DMS53 treated with DMSO at 0.1 percent for 48 hours (cell line): ENCODE results near the gene CMTM5.
A peak's percentile ranks its signal among the peaks of the same experiment; 100 is the strongest.
"Not testable (repeated sequence)": the region's sequence is repeated elsewhere in the genome, so short reads cannot be mapped to it uniquely, and the experiment has no call there.

Experiments used
- DNase-seq: peaks from one replicate; lab custom pipeline; 2025; ENCODE audit not compliant: unreplicated experiment; lab: John Stamatoyannopoulos, UW

The CMTM5 gene

DNA sequence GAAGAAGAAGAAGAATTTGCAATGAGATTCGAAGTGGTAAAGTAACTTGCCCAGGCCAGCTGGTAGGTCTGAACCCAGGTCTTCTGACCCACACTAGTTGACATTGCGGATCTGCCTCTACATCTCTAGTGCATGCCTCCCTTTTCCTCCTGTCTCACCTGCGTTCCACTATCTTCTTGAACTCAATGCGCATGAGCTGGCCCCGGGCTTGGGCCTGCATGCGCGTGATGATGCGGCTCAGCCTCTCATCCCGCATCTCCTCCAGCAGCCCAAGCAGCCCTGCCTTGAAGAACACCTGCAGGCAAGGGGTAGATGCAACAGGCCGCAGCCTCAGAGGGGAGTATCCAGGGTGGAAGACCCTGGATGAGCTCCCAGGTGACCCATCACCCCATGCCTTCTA, 19.3 kb downstream of the CMTM5 start:
- no peak for DNase-seq

DNA sequence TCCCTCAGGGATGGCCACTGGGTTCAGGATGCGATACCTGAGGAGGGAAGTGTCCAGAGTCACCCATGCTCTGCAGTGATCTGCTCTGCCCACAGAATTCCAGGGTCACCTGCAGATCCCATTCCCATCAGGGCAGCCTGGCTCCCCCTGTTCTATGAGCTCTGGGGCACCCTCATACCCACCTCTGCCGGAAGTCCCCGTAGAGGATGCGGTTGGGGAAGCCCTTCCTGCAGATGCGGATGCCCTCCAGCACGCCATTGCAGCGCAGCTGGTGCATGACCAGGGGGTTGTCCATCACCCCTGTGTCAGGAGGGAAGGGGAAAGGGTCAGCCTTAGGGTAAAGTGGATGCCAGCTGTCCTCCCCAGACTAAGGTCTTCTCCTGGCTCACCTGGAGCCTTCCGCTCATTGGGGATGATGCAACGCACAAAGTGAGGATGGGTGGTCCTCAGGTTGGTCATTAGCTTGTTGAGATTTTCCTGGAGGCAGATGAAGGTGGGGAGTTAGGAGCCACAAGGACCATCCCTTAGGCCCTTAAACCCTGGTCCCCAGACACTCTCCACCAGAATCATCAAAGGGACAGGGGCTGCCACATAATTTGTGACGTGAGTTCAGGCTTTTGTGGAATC, 20.0 kb downstream of the CMTM5 start:
- DNase-seq, result no peak

DNA sequence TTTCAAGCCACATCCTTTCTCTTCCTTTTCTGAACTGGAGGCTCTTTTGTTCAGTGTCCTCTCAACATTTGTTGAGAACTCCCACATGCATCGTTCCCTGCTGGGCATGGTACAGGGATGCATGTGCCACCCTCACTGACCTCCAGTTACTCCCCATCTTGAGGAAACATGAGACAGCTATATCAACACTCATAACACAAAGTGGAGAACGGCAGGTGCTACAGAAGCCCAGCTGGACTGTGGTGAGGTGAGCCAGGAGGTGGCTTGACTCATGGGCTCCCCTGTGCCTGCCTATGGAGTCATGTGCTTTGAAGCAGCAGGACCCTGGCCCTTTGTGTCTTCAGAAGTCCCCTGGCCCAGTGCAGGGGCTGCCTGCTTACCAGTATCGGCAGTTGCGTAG, 21.5 kb downstream of the CMTM5 start:
- peak; percentile 93 for DNase-seq

GRCh38 chr14:23399136-23399535, 22.3 kb downstream of the CMTM5 start:
- DNase-seq, result no peak

- no peak for DNase-seq
These were observed 22.7 kb downstream of the CMTM5 start for GRCh38 chr14:23399591-23399990.

DNA sequence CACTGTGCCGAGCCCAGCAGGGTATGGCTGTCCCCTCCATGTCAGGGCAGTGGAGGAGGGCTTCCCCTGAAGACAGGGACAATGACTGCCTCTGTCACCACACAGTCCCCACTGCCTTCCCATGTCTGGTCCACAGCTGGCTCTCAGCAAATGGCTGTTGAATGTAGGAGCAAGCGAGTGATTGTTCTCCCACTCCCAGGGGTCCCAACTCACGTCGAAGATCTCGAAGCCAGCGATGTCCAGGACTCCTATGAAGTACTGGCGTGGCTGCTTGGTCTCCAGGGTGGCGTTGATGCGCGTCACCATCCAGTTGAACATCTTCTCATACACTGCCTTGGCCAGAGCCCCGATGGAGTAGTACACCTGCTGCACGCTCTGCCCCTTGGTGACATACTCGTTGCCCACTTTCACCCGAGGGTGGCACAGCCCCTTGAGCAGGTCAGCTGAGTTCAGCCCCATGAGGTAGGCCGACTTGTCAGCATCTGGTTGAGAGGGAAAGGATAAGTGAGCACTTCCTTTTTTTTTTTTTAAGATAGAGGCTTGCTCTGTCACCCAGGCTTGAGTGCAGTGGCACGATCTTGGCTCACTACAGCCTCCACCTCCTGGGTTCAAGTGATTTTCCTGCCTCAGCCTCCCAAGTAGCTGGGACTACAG, 23.8 kb downstream of the CMTM5 start:
- DNase-seq, result not testable (repeated sequence)

- no peak for DNase-seq
These were observed 24.4 kb downstream of the CMTM5 start for GRCh38 chr14:23401291-23401690.

- no peak for DNase-seq
These were observed 25.7 kb downstream of the CMTM5 start for GRCh38 chr14:23402296-23403138.

DNA sequence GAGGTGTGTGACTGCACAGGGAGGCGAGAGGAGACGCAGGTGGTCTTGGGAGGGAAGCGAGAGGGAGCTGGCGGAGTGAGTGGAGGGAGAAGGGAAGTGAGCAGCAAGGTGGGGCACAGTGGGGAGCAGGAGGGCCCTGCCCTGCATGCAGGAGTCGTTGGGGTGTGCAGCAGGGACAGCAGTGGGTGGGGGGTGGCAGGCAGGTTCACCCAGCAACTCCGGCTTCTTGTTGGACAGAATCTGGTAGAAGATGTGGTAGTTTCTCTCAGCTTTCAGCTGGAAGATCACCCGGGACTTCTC, 26.2 kb downstream of the CMTM5 start:
- no peak for DNase-seq

GRCh38 chr14:23403908-23404307, 27.1 kb downstream of the CMTM5 start:
- no peak for DNase-seq

- no peak for DNase-seq
These were observed 27.6 kb downstream of the CMTM5 start for GRCh38 chr14:23404331-23404900.

- DNase-seq, result no peak
These were observed 28.2 kb downstream of the CMTM5 start for GRCh38 chr14:23405096-23405495.

DNA sequence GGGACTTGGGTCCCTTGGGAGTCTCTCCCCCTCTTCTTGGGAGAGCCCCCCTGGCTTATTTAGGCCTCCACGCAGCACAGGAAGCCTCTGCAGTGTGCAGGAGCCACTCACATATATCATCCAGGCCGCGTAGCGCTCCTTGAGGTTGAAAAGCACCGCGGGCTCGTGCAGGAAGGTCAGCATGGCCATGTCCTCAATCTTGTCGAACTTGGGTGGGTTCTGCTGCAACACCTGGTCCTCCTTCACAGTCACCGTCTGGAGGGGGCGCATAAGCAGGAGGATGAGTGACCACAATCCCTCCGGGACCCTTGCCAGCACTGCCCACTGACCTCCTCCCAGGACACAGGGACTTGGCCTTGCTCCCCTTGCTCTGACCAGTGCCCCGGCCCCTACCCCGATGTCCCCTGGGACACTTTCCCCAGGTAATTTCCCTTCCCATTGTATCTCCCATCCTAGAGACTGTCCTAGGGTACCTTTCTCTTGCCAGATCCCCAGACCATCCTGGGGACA, 28.7 kb downstream of the CMTM5 start:
- no peak for DNase-seq

- no peak for DNase-seq
These were observed 29.4 kb downstream of the CMTM5 start for GRCh38 chr14:23406244-23406643.

- no peak for DNase-seq
These were observed 30.0 kb downstream of the CMTM5 start for GRCh38 chr14:23406725-23407355.

DNA sequence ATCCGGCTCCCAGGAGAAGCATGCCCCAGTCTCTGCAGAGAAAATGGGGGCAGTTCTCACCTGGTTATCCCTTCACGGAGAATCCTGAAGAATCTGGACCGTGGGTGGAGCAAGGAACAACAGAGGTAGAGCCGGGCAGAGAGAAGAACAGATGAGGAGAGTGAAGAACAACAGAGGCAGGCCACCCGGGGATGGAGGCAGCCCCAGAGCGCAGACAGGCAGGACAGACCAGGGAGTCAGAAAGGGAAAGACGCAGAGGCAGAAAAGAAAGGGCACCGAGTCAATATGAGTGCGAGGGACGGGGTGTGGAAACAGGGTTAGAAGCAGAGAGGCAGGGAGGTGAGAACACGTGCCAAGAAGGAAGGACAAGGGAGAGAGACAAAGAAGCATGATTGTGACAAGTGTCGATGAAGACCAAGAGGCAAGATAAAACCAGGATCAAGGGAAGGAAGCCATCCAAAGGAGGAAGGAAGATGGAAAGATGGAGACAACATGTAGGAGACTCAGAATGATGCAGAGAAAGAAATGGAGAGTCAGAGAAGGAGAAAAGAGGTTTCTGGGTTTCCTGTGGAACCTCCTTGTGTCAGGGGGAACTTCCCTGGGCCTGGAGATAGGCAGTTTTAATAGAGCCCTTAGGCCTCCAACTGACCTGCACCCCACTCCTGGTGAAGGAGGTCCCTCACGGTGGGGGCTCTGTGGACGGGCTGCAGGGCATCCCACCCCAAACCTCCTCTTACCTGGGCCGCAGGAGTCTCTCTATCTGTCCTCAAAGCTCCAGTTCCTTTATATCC, 30.9 kb downstream of the CMTM5 start, which contains the start of gene MYH6:
MYH6 (minus strand) TSS at position 758 of the 791 bp plus-strand sequence. CDS start 1,050 bp downstream, outside the sequence.
- no peak for DNase-seq

DNA sequence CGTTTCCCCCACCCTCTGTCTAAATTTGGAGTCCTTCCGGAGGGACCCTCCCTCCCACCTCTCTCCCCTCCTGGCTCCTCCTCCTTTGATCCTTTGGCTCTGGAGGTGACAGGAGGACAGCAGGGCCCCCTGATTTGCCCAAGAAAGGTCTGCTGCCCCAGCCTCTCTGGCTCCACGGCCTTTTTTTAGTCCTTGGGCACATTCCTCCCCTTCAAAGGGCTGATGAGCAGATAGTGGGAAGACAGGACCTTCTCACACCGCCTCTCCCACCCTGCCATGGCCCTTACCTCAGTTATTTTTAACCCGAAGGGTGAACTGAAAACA, 31.4 kb downstream of the CMTM5 start:
- DNase-seq, result no peak

DNA sequence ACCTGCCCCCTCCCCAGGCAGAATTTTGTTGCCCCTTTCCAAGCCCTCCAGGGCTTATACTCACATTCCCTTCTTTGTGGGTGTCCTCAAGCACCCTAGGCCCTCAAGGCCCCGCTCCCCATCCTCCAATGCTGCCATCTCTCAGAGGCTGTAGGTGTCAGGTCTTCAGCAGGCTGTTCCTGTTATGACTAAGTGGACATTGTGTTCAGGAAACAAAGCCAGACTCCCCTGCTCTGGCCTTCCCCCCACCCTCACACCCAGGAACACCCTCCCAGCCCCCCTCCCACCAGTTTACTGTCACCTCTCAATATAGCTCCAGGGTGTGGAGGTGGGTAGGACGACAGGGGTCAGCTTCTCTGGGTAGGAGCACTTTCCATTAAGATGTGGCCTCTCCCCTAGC, 32.6 kb downstream of the CMTM5 start:
- DNase-seq, result no peak

DNA sequence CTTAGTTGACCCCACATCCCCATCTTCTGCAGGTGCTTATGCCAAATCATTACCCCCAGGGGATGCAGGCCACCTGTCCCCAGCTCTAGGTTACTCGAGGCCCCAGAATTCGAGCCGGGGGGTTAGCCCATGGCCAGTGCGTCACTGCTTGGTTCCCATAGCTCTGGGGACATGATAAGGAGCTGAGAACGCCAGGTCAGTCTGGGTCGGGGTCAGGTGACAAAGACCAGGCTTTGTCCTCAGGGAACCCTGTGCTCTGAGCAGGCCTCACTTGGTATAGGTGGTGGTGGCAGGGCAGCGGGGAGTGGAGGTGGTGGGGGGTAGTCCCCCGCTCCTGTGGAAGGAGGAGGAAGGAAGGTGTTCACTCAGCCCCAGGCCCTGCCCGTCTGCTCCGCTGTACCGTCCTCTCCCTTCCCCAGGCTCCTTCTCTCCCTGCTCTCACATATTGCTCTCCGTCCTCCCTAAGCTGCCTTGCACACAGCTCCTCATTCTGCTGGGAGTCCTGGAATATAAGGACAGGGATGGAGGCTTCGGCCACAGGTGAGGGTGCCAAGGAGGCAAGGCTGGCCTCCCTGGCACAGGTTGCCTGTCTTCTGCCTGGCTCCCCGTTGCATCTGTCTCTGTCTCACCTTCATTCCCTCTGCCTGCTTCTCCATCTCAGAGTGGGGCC, 33.3 kb downstream of the CMTM5 start:
- DNase-seq, result no peak
